Stimulated activated CD4-positive, alpha-beta T cell treated with anti-CD3 and anti-CD28 coated beads, TNF-alpha, amount 100 ng/mL, for 48 hours (primary cell): ENCODE measurements around the gene STK16.
"Not testable (repeated sequence)": the region's sequence is repeated elsewhere in the genome, so short reads cannot be mapped to it uniquely, and the experiment has no call there.

ENCODE experiments used
- DNase-seq, 3 donors: peaks; one replicate each; pipeline ENCODE4 v3.0.0-alpha.2; 2020; ENCODE audit warnings: low read depth in 3 of 3

STK16 gene

GRCh38 chr2:219243291-219243761 lies 2.0 kb upstream of the STK16 start:
- DNase-seq, result no peak

GRCh38 chr2:219244789-219245147 lies 511 bp upstream of the STK16 start:
- DNase-seq, result no peak

DNA sequence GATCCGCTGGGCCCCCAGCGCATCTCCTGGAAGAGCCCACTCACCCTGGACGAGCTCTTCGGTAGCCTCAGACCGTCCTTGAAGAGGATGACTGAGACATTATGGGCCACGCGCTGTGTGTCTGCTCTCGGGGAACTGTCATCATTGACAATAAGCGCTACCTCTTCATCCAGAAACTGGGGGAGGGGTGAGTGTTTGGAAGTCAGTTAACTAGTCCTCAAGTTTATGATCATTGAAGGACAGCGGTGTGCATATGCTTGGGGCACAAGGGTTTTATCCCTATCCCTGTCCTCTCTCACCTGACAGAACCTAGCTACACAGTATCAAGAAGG lies 586 bp downstream of the STK16 start:
- DNase-seq, result no peak

GRCh38 chr2:219246559-219246958 lies 1.3 kb downstream of the STK16 start:
- DNase-seq, result no peak

DNA sequence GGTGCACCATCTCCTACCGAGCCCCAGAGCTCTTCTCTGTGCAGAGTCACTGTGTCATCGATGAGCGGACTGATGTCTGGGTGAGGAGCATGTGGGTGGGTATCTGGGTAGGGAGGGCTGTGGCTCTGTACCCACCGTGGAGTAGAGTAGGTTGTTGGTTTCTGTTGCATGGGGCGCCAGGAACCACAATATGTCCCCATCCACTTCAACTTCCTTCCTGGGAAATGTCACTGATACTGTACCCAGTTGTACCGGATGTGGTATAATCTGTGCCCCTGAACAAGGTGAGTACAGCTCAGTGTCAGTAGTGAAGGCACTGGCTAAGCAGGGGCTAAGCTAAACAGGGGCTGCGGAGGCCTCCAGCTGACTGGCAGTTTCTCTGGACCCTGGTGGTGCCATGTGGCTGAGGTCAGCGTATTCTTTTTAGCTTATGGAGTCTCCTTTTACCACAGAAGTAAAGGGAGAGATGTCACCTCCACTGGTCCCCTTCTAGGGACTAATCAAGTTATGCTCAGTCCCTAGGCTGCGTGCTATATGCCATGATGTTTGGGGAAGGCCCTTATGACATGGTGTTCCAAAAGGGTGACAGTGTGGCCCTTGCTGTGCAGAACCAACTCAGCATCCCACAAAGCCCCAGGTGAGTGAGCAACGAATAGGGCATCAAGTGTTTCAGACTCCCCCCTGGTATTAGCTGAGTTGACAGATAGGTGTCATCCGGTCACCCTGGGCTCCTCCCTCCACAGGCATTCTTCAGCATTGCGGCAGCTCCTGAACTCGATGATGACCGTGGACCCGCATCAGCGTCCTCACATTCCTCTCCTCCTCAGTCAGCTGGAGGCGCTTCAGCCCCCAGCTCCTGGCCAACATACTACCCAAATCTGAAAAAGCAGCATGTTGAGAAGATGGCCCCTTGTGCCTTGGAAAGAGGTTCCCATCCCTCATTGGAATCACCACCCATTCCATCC lies 2.7 kb downstream of the STK16 start:
- DNase-seq, result peak in 2 of 3 donors; percentile 44 to 55

GRCh38 chr2:219248845-219249202 lies 3.5 kb downstream of the STK16 start:
- no peak for DNase-seq

DNA sequence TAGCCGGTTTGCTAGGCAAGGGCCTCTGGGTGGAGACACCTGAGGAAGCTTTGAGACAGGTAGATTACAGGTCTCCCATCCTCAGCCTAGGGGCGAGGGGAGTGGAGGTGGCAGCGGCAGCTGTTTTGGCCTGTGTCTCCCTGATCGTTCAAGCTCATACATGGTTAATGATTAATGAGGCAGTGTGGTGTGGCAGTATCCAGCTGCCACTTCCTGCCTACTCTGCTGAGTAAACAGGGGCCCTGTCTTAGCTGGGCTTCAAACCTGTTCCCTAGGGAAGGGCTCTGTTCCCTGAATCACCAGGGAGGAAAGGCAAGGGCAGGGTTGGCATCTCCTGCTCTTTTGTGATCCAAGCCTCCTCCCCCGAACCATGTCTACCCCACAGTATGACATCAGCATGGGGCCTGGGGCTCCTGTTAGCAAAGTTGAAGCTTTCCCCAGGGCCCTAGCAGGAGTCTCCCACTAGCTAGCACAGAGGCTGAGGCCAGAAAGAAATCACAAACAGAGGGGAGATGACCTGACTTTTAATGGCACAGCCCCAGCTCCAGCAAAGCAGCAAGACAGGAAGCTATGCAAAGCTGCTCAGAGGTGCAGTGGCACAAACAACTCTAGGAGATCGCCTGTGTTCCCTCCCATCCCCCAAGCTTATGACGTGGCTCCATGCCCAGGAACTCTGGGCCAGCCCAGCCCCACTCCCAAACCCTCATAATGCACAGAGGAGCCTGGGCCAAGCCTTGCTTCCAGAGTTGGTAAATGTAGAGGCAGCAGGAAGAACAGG lies 4.1 kb downstream of the STK16 start:
- no peak for DNase-seq

DNA sequence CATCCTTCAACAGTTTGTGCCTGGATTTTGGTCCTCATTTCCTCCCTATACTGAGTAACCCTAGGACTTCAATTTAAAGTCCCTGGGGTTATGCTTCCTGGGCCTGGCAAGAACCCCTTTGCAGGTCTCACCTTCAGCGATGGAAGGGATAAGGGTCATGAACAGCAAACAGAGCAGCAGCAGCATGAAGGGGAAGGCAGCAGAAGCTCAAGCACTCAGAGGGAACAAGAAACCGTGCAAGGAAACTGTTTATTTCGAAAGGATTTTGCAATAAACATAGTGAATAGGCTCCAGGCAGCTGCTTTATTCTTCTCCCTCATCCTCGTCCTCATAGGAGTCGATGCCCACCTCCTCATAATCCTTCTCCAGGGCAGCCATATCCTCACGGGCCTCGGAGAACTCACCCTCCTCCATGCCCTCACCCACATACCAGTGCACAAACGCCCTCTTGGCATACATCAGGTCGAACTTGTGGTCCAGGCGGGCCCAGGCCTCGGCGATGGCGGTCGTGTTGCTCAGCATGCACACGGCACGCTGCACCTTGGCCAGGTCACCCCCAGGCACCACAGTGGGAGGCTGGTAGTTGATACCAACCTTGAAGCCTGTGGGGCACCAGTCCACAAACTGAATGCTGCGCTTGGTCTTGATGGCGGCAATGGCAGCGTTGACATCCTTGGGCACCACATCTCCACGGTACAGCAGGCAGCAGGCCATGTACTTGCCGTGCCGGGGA lies 4.9 kb downstream of the STK16 start:
- DNase-seq, result no peak

DNA sequence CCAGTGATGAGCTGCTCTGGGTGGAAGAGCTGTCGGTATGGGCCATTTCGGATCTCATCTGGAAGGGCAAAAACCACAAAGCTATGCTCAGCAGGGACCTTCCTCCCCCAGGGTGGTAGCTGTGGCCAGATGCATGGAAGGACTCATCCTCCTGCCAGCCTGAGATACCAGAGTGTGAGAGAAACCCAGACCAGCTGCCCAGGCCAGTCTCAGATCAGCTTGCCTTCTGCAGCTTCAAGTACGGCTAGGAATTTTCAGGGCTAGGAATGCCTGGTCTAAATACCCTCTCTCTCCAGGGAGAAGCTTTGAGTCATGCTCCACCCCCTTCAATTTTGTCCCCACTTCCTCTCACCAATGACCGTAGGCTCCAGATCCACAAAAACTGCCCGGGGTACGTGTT lies 6.4 kb downstream of the STK16 start:
- DNase-seq, result no peak

DNA sequence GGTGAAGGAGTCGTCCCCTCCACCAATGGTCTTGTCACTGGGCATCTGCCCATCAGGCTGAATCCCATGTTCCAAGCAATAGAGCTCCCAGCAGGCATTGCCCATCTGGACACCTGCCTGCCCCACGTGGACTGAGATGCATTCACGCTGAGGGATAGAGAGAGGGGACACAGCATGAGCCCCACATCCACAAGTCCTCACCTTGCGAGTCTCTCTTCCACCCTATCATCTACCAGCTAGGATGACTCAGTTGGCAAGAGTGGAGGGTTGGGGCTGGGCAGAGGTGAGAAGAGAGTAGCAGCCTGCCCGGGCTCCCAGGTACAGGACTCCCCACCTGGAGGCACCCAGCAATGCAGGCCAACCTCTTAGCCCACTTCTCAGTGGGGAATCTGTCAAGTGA lies 6.8 kb downstream of the STK16 start:
- no peak for DNase-seq

DNA sequence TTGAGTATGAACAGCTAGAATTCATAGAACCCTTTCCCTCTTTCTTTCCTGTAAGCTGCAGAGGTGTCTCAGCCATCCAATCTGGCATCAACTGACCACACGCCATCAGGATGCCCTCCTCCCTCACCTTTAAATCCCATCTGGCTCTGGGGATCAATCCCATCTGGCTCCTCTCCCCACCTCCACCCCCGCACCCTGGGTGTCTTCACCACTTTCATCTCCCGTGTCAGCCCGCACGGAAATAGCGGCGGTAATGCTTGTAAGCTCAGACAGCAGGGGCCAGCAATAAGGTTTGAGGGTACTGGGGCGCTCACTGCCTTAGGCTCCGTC lies 7.3 kb downstream of the STK16 start:
- DNase-seq, result no peak

- peak in 1 of 3 donors; percentile 43 for DNase-seq
These were observed 7.8 kb downstream of the STK16 start, which contains the start of gene TUBA4B for GRCh38 chr2:219252900-219253752. Gene TUBA4B (plus strand): TSS chr2:219253243. CDS start chr2:219253408, 165 bp downstream.

GRCh38 chr2:219253753-219254589 lies 8.7 kb downstream of the STK16 start, which contains the start of gene TUBA4A:
Gene TUBA4A (minus strand): TSS chr2:219253918. CDS start chr2:219253858, 60 bp downstream.
- DNase-seq, result peak; percentile 77 to 87 (median 81)

DNA sequence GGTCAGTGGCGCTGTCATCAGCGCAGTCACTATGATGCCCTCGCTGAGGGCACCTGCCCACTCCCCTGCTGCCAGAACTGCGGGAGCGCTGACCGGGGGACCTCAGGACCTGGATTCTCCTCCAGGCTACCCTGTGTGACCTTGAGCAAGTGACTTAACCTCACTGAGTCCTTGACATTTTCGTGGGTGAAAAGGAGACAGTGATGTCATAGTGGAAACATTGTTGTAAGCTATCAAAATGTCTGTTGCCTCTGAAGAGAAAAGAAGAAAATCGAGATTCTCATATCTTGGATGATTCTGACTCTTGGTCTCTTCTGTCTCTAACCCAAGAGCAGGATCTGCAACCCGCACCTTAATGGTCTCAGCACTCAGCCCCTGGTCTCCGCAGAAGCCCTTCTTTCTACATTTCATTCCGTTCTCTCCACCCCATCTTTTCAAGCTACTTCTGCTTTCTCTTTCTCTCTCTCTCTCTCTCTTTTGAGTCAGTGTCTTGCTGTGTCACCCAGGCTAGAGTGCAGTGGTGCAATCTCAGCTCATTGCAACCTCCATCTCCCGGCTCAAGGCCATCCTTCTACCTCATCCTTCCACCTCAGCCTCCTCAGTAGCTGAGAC lies 9.4 kb downstream of the STK16 start:
- no peak for DNase-seq

GRCh38 chr2:219258942-219259341 lies 13.7 kb downstream of the STK16 start:
- not testable (repeated sequence) for DNase-seq

DNA sequence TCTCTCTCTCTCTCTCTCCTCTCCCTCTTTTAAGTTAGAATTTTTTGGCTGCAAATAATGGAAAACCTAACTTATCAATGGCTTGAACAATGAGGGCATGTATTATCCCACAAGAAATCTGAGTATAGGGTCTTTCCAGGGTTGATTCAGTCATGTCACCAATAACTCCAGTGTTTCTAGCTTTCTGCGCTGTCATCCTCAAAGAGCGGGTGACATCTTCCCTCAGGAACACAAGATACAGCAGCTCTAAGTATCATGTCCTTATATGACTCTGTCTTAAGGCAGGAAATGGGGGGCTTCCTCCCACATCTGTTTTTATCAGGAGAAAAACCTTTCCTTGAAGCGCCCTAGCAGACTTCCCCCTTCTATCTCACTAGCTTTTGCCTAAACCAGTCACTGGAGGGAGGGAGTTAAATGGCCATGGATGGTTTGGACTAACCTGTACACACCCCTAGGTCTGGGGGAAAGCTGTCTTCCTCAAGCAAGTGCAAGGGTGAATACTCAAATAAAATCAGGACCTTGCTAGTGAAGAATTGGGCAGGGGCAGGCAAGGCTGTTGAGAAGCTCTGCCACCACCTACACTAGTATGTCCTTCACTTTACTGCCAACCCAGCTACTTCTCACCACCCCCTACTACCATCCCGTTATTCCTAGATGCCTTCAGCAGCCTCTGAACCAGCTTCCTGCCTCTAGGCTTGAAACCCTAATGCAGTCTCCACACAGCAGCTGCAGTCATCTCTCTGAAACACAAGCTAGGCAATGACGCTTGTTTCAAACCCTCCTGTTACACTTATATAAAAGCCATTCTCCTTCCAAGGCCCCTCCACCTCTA lies 16.0 kb downstream of the STK16 start:
- no peak for DNase-seq

DNA sequence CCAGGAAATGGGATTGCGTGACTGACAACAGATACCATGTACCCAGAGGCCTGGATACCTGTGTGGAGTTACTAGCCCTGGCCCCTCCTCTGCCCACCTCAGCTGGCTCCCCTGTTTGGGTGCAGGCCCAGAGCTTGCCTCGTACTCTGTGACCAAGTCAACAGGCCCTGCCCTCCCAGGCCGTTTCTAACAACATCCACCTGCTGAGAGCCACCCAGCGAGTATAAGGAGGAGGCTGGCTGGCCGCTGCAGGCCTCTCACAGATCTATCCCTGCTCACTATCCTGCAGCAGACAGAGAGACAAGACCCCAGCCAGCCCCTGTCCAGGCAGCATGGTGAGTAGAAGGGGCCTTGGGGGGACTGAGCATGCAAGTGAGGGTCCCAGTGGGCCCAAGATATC lies 21.0 kb downstream of the STK16 start:
- DNase-seq, result no peak

GRCh38 chr2:219266886-219267285 lies 21.6 kb downstream of the STK16 start:
- no peak for DNase-seq

- no peak for DNase-seq
These were observed 23.0 kb downstream of the STK16 start for GRCh38 chr2:219268294-219268693.
